Measurements from ENCODE around the gene CBR4. TPM values are rescaled to one million over a fixed set of nuclear protein-coding genes. Genes with fewer than 3 reads are reported as not detected.

CBR4 gene
- polyA plus RNA-seq, 1 experiment, result 1.7 TPM

- Histone ChIP-seq H3K27me3 (ENCODE audit: control insufficient read depth, insufficient read depth, low read length) (no peaks in the 10 kb centered on the region), H3K4me3 (ENCODE audit: low read depth, low read length) (no peak overlapping the region), H3K36me3 (ENCODE audit: control insufficient read depth, insufficient read depth, low read length) (no peaks in the 10 kb centered on the region)
- ChIA-PET POLR2A (no interaction called here), CTCF (no interaction called here)
- TF ChIP-seq, protein P1, sequence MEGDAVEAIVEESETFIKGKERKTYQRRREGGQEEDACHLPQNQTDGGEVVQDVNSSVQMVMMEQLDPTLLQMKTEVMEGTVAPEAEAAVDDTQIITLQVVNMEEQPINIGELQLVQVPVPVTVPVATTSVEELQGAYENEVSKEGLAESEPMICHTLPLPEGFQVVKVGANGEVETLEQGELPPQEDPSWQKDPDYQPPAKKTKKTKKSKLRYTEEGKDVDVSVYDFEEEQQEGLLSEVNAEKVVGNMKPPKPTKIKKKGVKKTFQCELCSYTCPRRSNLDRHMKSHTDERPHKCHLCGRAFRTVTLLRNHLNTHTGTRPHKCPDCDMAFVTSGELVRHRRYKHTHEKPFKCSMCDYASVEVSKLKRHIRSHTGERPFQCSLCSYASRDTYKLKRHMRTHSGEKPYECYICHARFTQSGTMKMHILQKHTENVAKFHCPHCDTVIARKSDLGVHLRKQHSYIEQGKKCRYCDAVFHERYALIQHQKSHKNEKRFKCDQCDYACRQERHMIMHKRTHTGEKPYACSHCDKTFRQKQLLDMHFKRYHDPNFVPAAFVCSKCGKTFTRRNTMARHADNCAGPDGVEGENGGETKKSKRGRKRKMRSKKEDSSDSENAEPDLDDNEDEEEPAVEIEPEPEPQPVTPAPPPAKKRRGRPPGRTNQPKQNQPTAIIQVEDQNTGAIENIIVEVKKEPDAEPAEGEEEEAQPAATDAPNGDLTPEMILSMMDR (IDR thresholded peaks at IDR 0.05; ENCODE audit: insufficient read depth, low read depth, low read length), result no peak
- no peak for DNase-seq (ENCODE audit: low read depth)
Measured at GRCh38 chr4:169052594-169052945, 42.5 kb upstream of the CBR4 start.

DNA sequence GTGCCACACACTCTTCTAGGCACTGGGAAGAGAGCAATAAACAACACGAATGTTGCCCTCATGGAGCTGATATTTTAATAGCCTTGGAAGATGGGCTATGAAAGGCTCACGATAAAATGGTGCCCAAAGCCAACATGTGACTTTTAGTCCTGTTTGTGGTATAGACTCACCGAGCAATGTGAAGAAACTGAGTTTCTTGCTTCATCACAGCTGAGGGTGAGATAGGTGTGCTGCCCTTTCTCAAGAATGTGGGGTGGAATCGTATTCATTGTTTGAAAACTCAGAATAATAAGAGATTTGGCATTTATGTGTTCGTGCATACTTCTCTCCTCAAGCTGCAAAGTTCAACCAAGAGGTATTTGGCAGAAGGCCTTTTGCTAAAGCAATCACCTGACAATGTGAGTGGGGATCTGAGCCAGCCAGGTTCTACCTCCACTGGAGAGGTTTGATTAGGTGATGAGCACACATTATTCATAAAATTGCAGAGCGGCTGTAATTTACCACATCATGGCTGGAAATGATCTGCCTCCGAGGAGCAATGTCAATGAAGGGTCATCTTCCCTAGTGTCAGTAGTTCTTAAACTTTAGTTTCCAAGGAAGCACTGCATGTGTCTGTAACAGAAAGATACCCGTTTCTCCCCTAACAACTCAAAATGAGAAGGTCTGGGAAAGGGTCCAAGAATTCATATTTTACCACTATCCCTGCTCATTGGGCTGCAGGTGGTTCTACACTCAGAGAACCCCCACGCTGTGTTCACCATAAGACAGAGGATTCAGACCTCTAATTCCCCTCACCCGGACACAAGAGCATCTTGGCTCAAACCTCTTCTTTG lies 41.9 kb upstream of the CBR4 start:
- no peak overlapping the region for H3K4me3 ChIP-seq (ENCODE audit: low read depth, low read length)
- DNase-seq (ENCODE audit: low read depth), result no peak
- CTCF ChIA-PET, result no interaction called here
- no peaks in the 10 kb centered on the region for H3K27me3 ChIP-seq (ENCODE audit: control insufficient read depth, insufficient read depth, low read length)
- TF ChIP-seq, protein P1 (IDR thresholded peaks at IDR 0.05; ENCODE audit: insufficient read depth, low read depth, low read length), result no peak
- H3K36me3 ChIP-seq (ENCODE audit: control insufficient read depth, insufficient read depth, low read length), result no peaks in the 10 kb centered on the region
- POLR2A ChIA-PET, result no interaction called here

- POLR2A ChIA-PET, result no interaction called here
- Histone ChIP-seq H3K36me3 (ENCODE audit: control insufficient read depth, insufficient read depth, low read length) (no peaks in the 10 kb centered on the region), H3K27me3 (ENCODE audit: control insufficient read depth, insufficient read depth, low read length) (no peaks in the 10 kb centered on the region), H3K4me3 (ENCODE audit: low read depth, low read length) (no peak overlapping the region)
- TF ChIP-seq, protein P1 (IDR thresholded peaks at IDR 0.05; ENCODE audit: insufficient read depth, low read depth, low read length), result no peak
- no peak for DNase-seq (ENCODE audit: low read depth)
- CTCF ChIA-PET, result no interaction called here
Measured at GRCh38 chr4:169050881-169051760, 41.1 kb upstream of the CBR4 start.

DNA sequence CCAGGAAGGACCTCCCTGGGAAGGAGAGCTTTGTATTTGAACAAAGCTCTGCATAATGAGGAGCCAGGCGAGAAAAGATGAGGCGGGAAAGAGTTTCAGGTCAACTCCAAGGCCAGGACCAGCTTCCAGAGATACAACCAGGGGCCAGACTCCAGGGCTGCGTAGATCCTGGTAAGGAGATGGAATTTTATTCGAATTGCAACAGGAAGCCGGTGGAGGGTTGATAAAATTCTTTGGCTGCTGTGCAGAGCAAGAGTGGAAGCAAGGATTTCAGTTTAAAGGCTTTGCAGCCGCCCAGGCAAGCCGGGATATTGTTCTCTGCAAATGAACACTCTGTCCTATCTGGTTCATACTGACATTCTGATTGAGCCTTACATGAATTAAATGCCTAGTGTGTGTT lies 40.2 kb upstream of the CBR4 start:
- CTCF ChIA-PET, result no interaction called here
- Histone ChIP-seq H3K36me3 (ENCODE audit: control insufficient read depth, insufficient read depth, low read length) (no peaks in the 10 kb centered on the region), H3K4me3 (ENCODE audit: low read depth, low read length) (no peak overlapping the region), H3K27me3 (ENCODE audit: control insufficient read depth, insufficient read depth, low read length) (no peaks in the 10 kb centered on the region)
- TF ChIP-seq, protein P1 (IDR thresholded peaks at IDR 0.05; ENCODE audit: insufficient read depth, low read depth, low read length), result no peak
- POLR2A ChIA-PET, result no interaction called here
- DNase-seq (ENCODE audit: low read depth), result no peak

DNA sequence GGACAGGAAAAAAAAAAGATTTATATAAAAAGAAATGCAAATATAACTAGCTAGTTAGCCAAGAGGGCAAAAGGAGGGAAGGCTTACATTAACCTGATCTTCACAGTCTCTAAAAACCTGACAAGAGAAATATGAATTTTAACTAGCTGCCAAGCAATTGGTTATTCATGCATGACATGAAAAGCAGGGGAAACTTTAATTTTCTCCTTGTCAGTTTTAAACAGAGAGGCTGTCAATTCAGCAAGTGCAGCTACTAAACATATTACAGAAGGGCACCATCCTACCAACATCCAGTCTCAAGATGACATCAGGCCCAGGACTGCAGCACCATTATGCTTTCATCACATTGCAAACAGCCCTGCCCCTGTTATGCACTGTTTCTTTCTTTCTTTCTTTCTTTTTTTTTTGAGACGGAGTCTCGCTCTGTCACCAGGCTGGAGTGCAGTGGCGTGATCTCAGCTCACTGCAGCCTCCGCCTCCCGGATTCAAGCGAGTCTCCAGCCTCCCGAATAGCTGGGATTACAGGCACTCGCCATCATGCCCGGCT lies 38.9 kb upstream of the CBR4 start:
- DNase-seq (ENCODE audit: low read depth), result no peak
- CTCF ChIA-PET, result no interaction called here
- no peaks in the 10 kb centered on the region for H3K27me3 ChIP-seq (ENCODE audit: control insufficient read depth, insufficient read depth, low read length)
- POLR2A ChIA-PET, result no interaction called here
- TF ChIP-seq, protein P1 (IDR thresholded peaks at IDR 0.05; ENCODE audit: insufficient read depth, low read depth, low read length), result no peak
- no peak overlapping the region for H3K4me3 ChIP-seq (ENCODE audit: low read depth, low read length)
- no peaks in the 10 kb centered on the region for H3K36me3 ChIP-seq (ENCODE audit: control insufficient read depth, insufficient read depth, low read length)

Measured in BJ (cell line).